Measurements from ENCODE around the gene MAST4. TPM values are rescaled to one million over a fixed set of nuclear protein-coding genes. Genes with fewer than 3 reads are reported as not detected.

The MAST4 gene
- total and polyA plus RNA-seq, 2 donors from 2014 or later, result 27.3 to 31.4 TPM

GRCh38 chr5:67035098-67035740, 439.0 kb downstream of the MAST4 start:
- Histone ChIP-seq H3K4me3 (ENCODE audit: low read length in 3 of 3) (no peak overlapping the region), H3K4me1 (ENCODE audit: control insufficient read depth in 2 of 3, insufficient read depth in 2 of 3, low read depth in 1 of 3, low read length in 3 of 3) (peaks cover 0 to 16% (median 6%) of the 10 kb centered on the region in 3 donors), H3K9ac (ENCODE audit: low read length in 3 of 3) (no peak overlapping the region), H3K9me3 (ENCODE audit: control insufficient read depth in 2 of 3, insufficient read depth in 1 of 3, low read length in 3 of 3) (no peaks in the 10 kb centered on the region), H3K27ac (ENCODE audit: low read depth in 2 of 2, low read length in 2 of 2) (no peak overlapping the region), H3K36me3 (ENCODE audit: control insufficient read depth in 2 of 3, insufficient read depth in 3 of 3, low read length in 3 of 3) (no peaks in the 10 kb centered on the region), H3K27me3 (ENCODE audit: control insufficient read depth, insufficient read depth, low read length) (no peaks in the 10 kb centered on the region)
- DNase-seq (no peak), FAIRE-seq (no peak)
- TF ChIP-seq, protein P1, sequence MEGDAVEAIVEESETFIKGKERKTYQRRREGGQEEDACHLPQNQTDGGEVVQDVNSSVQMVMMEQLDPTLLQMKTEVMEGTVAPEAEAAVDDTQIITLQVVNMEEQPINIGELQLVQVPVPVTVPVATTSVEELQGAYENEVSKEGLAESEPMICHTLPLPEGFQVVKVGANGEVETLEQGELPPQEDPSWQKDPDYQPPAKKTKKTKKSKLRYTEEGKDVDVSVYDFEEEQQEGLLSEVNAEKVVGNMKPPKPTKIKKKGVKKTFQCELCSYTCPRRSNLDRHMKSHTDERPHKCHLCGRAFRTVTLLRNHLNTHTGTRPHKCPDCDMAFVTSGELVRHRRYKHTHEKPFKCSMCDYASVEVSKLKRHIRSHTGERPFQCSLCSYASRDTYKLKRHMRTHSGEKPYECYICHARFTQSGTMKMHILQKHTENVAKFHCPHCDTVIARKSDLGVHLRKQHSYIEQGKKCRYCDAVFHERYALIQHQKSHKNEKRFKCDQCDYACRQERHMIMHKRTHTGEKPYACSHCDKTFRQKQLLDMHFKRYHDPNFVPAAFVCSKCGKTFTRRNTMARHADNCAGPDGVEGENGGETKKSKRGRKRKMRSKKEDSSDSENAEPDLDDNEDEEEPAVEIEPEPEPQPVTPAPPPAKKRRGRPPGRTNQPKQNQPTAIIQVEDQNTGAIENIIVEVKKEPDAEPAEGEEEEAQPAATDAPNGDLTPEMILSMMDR (IDR thresholded peaks at IDR 0.05; ENCODE audit: borderline replicate concordance, extremely low read depth, insufficient read depth), result no peak
- intact Hi-C loops (cut with DNase I), result no loop called here

- H3K4me3 ChIP-seq (ENCODE audit: low read length in 3 of 3), result no peak overlapping the region
- FAIRE-seq (no peak), DNase-seq (no peak)
- no peaks in the 10 kb centered on the region for H3K36me3 ChIP-seq (ENCODE audit: control insufficient read depth in 2 of 3, insufficient read depth in 3 of 3, low read length in 3 of 3)
- peaks cover 0 to 7% (median 4%) of the 10 kb centered on the region in 3 donors for H3K4me1 ChIP-seq (ENCODE audit: control insufficient read depth in 2 of 3, insufficient read depth in 2 of 3, low read depth in 1 of 3, low read length in 3 of 3)
- H3K9ac ChIP-seq (ENCODE audit: low read length in 3 of 3), result no peak overlapping the region
- no peaks in the 10 kb centered on the region for H3K9me3 ChIP-seq (ENCODE audit: control insufficient read depth in 2 of 3, insufficient read depth in 1 of 3, low read length in 3 of 3)
- no peaks in the 10 kb centered on the region for H3K27me3 ChIP-seq (ENCODE audit: control insufficient read depth, insufficient read depth, low read length)
- no peak overlapping the region for H3K27ac ChIP-seq (ENCODE audit: low read depth in 2 of 2, low read length in 2 of 2)
- intact Hi-C loops (cut with DNase I), result no loop called here
- TF ChIP-seq, protein P1 (IDR thresholded peaks at IDR 0.05; ENCODE audit: borderline replicate concordance, extremely low read depth, insufficient read depth), result no peak
These were observed 441.0 kb downstream of the MAST4 start for GRCh38 chr5:67037171-67037570.

DNA sequence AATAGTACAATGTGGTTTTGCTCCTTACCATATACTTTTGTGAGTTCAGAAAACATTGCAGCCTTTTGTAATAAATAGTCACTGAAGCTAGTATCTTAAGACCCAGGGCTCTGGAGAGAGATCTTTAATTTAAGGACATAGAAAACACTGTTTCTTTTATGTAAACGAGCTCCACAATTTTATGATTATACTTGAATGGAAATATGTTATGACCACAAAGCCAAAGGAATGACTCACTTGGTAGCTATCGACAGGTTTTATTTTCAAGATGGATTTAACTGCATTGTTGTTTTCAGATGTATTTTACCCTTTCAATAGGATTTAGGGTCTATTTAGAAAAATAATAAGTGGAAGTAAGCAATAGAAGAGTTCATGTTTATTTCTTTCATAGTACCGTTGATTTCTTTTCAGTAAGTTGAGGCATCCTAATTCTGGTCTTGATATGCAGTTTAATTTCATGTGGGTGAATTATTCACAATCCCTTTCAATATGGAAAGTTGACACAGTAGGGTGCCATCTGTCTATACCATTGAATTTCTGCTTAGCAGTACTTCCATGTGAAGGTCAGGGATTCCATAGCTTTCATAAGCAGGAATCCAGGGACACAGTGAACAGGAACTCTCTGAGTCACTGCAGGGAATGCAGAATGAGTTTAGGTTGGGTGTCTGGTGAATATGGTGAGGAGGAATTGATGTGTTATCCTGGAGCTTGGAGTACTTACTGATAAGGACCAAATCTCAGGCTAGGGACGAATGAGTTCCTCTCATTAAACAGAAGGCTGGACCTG, 442.8 kb downstream of the MAST4 start:
- Histone ChIP-seq H3K27ac (ENCODE audit: low read depth in 2 of 2, low read length in 2 of 2) (no peak overlapping the region), H3K9ac (ENCODE audit: low read length in 3 of 3) (no peak overlapping the region), H3K36me3 (ENCODE audit: control insufficient read depth in 2 of 3, insufficient read depth in 3 of 3, low read length in 3 of 3) (no peaks in the 10 kb centered on the region), H3K27me3 (ENCODE audit: control insufficient read depth, insufficient read depth, low read length) (no peaks in the 10 kb centered on the region), H3K4me3 (ENCODE audit: low read length in 3 of 3) (no peak overlapping the region), H3K9me3 (ENCODE audit: control insufficient read depth in 2 of 3, insufficient read depth in 1 of 3, low read length in 3 of 3) (no peaks in the 10 kb centered on the region), H3K4me1 (ENCODE audit: control insufficient read depth in 2 of 3, insufficient read depth in 2 of 3, low read depth in 1 of 3, low read length in 3 of 3) (peaks cover 0 to 2% (median 0%) of the 10 kb centered on the region in 3 donors)
- TF ChIP-seq, protein P1 (IDR thresholded peaks at IDR 0.05; ENCODE audit: borderline replicate concordance, extremely low read depth, insufficient read depth), result no peak
- no peak for FAIRE-seq
- DNase-seq, result no peak
- intact Hi-C loops (cut with DNase I), result no loop called here
